Right lobe of liver (tissue), 6 donors: ENCODE measurements around the gene NIM1K. TPM values are rescaled to one million over a fixed set of nuclear protein-coding genes. Genes with fewer than 3 reads are reported as not detected.
"Not testable (repeated sequence)": the region's sequence is repeated elsewhere in the genome, so short reads cannot be mapped to it uniquely, and the experiment has no call there.

Experiments
- ATAC-seq, 4 donors: fragments of 200-7000 bp; cut with Tn5 transposase; one replicate each; pipeline ENCODE4 v1.9.1; 2020; ENCODE audit warnings: mild to moderate bottlenecking in 4 of 4, moderate library complexity in 4 of 4
- DNase-seq, 3 donors: peaks; one replicate each; pipeline ENCODE4 v3.0.0-alpha.2; 2020
- H3K27ac ChIP-seq, 3 donors: fragments of 200-600 bp; one replicate each; pipeline ENCODE4 v1.8.0; 2022
- H3K27me3 ChIP-seq, 2 donors: fragments of 200-600 bp; one replicate each; pipeline ENCODE4 v1.8.0; 2022
- H3K36me3 ChIP-seq, 4 donors: fragments of 200-600 bp; sonication (generic) in 1 of 4; one replicate each; pipeline versions ENCODE4 v1.5.1 to v1.8.0; 2017 to 2022; ENCODE audit warnings: control low read depth in 1 of 4
- H3K4me1 ChIP-seq, 4 donors: fragments of 200-600 bp; sonication (generic) in 1 of 4; one replicate each; pipeline versions ENCODE4 v1.5.1 to v1.8.0; 2017 to 2022; ENCODE audit warnings: control low read depth in 1 of 4
- H3K4me3 ChIP-seq, 3 donors: fragments of 200-600 bp; one replicate each; pipeline ENCODE4 v1.8.0; 2022
- H3K9me3 ChIP-seq, 4 donors: fragments of 200-600 bp; sonication (generic) in 1 of 4; one replicate each; pipeline versions ENCODE4 v1.5.1 to v1.8.0; 2017 to 2022; ENCODE audit warnings: control low read depth in 1 of 4
- CTCF ChIP-seq, 4 donors: fragments of 200-600 bp in 3 of 4; fragments of 450-650 bp in 1 of 4; IDR thresholded peaks; one replicate each; pipeline versions ENCODE4 v1.5.1 to v1.8.0; 2016 to 2022; ENCODE audit warnings: antibody characterized with exemption in 4 of 4, mild to moderate bottlenecking in 2 of 4
- POLR2A ChIP-seq: fragments of 450-650 bp; IDR thresholded peaks from one replicate; pipeline ENCODE4 v1.6.1; 2017; ENCODE audit warnings: antibody characterized with exemption, mild to moderate bottlenecking
- WGBS: methylation state at CpG from one replicate; pipeline ENCODE4 v1.1.6; 2018; ENCODE audit warnings: low coverage, low lambda C conversion rate; ENCODE audit not compliant: insufficient coverage; ENCODE audit errors: missing lambda C conversion rate; 5-methylcytosine and 5-hydroxymethylcytosine counted together
- intact Hi-C, 2 donors: fragments of 100-400 bp; cut with DNase I; formaldehyde crosslinking; loops; one replicate each; pipeline versions ENCODE4 v1.11.2 to v1.14.1; 2022
- total RNA-seq, 6 experiments: library from RNA; depleted of rRNA in 2 of 6; stranded (reverse); fragments of >200 nt in 2 of 6; fragmentation: NEBNext Ultra II Directional in 3 of 6; extraction: Animal tissue kit (Norgen Biotek cat#: 25700) in 3 of 6; gene quantifications; one replicate each; pipeline versions ENCODE4 v1.1.0 to v1.2.4, GENCODE V29; 2016 to 2023
- donor health status: DM: no; HTN: yes; CAD: no.
- donor health status: DM: no; HTN: no; CAD: no.
- donor health status: DM: no; HTN: no; CAD: no.
- donor health status: DM: no; HTN: yes; CAD: no.
- donor health status: DM: no; HTN: yes; CAD: no.

The NIM1K gene
- total RNA-seq, 6 experiments from 2014 or later, result 0.06 to 0.55 (median 0.12) TPM; not detected in 2

GRCh38 chr5:43197535-43197934 lies 5.5 kb downstream of the NIM1K start:
- TF ChIP-seq CTCF (IDR thresholded peaks at IDR 0.05), result no peak
- no peak for TF ChIP-seq POLR2A
- H3K27ac ChIP-seq, result no peak overlapping the region
- 59% methylated on average over 3 of the region's 3 CpGs for WGBS
- intact Hi-C loops, result no loop called here
- no peaks in the 10 kb centered on the region for H3K36me3 ChIP-seq
- DNase-seq (no peak), ATAC-seq (no peak)
- H3K9me3 ChIP-seq, result no peaks in the 10 kb centered on the region
- no peak overlapping the region for H3K4me3 ChIP-seq
- H3K27me3 ChIP-seq, result peaks cover 0 to 4% of the 10 kb centered on the region in 2 donors
- H3K4me1 ChIP-seq, result peaks cover 0 to 10% (median under 1%) of the 10 kb centered on the region in 4 donors

- H3K4me1 ChIP-seq, H3K27me3 ChIP-seq, H3K36me3 ChIP-seq, DNase-seq, H3K27ac ChIP-seq, intact Hi-C loops, ATAC-seq, H3K9me3 ChIP-seq, H3K4me3 ChIP-seq: not testable (repeated sequence)
- WGBS, result 80% methylated on average over 5 of the region's 5 CpGs
Measured at GRCh38 chr5:43201442-43201841, 9.4 kb downstream of the NIM1K start.

- Histone ChIP-seq H3K4me1 (no peaks in the 10 kb centered on the region), H3K27ac (no peak overlapping the region), H3K4me3 (no peak overlapping the region), H3K27me3 (no peaks in the 10 kb centered on the region), H3K9me3 (no peaks in the 10 kb centered on the region), H3K36me3 (no peaks in the 10 kb centered on the region)
- WGBS, result 39% methylated on average over 5 of the region's 5 CpGs
- ATAC-seq (no peak), DNase-seq (no peak)
- TF ChIP-seq POLR2A (no peak), CTCF (IDR thresholded peaks at IDR 0.05) (no peak)
- intact Hi-C loops, result no loop called here
Measured at GRCh38 chr5:43202380-43202779, 10.4 kb downstream of the NIM1K start.

GRCh38 chr5:43203373-43203772 lies 11.3 kb downstream of the NIM1K start:
- intact Hi-C loops, result no loop called here
- no peak overlapping the region for H3K27ac ChIP-seq
- H3K27me3 ChIP-seq, result no peaks in the 10 kb centered on the region
- H3K9me3 ChIP-seq, result no peaks in the 10 kb centered on the region
- WGBS, result 67% methylated on average over 5 of the region's 5 CpGs
- ATAC-seq, result no peak
- no peak for TF ChIP-seq CTCF (IDR thresholded peaks at IDR 0.05)
- TF ChIP-seq POLR2A, result no peak
- no peak for DNase-seq
- H3K4me1 ChIP-seq, result no peaks in the 10 kb centered on the region
- H3K4me3 ChIP-seq, result no peak overlapping the region
- H3K36me3 ChIP-seq, result no peaks in the 10 kb centered on the region

GRCh38 chr5:43204958-43205357 lies 12.9 kb downstream of the NIM1K start:
- Histone ChIP-seq H3K4me1 (no peaks in the 10 kb centered on the region), H3K27me3 (no peaks in the 10 kb centered on the region), H3K9me3 (no peaks in the 10 kb centered on the region), H3K36me3 (no peaks in the 10 kb centered on the region), H3K27ac (no peak overlapping the region), H3K4me3 (no peak overlapping the region)
- DNase-seq (no peak), ATAC-seq (no peak)
- intact Hi-C loops, result no loop called here
- 57% methylated on average over 2 of the region's 2 CpGs for WGBS
- TF ChIP-seq CTCF (IDR thresholded peaks at IDR 0.05), result no peak
- no peak for TF ChIP-seq POLR2A
